HEK293 (cell line): ENCODE data around the gene ZNF524.

Experiments
- CTCF ChIA-PET: fragments of 350-600 bp; formaldehyde crosslinking; extraction: SDS; loops from one replicate; lab custom pipeline; 2021; ENCODE audit warnings: antibody characterized with exemption; lab: Yijun Ruan, JAX
- POLR2A ChIA-PET: fragments of 300-600 bp; formaldehyde crosslinking; extraction: SDS; loops from one replicate; lab custom pipeline; 2020; ENCODE audit warnings: antibody characterized with exemption, inconsistent platforms; lab: Yijun Ruan, JAX
- H3K27ac ChIP-seq: fragments of 200-500 bp; sonication (Bioruptor generic); 2 replicates; pipeline ENCODE4 v1.5.1; 2014; ENCODE audit warnings: low read depth, low read length, control low read depth, inconsistent platforms; ENCODE audit errors: extremely low read depth
- H3K36me3 ChIP-seq, 2 experiments: fragments of 200-500 bp in 1 of 2; sonication (Bioruptor generic) in 1 of 2; 1 replicate in 1 of 2; 2 replicates in 1 of 2; pipeline ENCODE4 v1.5.1; 2014 to 2017; ENCODE audit warnings: inconsistent platforms in 2 of 2, low read length in 2 of 2; ENCODE audit not compliant: control insufficient read depth in 2 of 2, insufficient read depth in 1 of 2
- H3K4me1 ChIP-seq: fragments of 200-500 bp; sonication (Bioruptor generic); 2 replicates; pipeline ENCODE4 v1.5.1; 2014; ENCODE audit warnings: mild to moderate bottlenecking, low read length, inconsistent platforms; ENCODE audit not compliant: control insufficient read depth, insufficient read depth
- H3K4me3 ChIP-seq: 2 replicates; pipeline ENCODE4 v1.5.1; 2011; ENCODE audit warnings: low read depth, mild to moderate bottlenecking, control low read depth, low read length, moderate library complexity
- H3K9me3 ChIP-seq: fragments of 200-500 bp; sonication (Bioruptor generic); 2 replicates; pipeline ENCODE4 v1.5.1; 2014; ENCODE audit warnings: low read depth, low read length, inconsistent platforms; ENCODE audit not compliant: control insufficient read depth, insufficient read depth
- GLIS2 ChIP-seq: fragments of 450-650 bp; formaldehyde crosslinking; IDR thresholded peaks from 2 replicates; pipeline ENCODE4 v1.5.1; 2016; ENCODE audit warnings: missing biosample characterization, missing genetic modification characterization
- OSR2 ChIP-seq: fragments of 450-650 bp; formaldehyde crosslinking; IDR thresholded peaks from 2 replicates; pipeline ENCODE4 v1.5.1; 2016; ENCODE audit warnings: missing biosample characterization, missing genetic modification characterization
- PRDM1 ChIP-seq: fragments of 450-650 bp; formaldehyde crosslinking; IDR thresholded peaks from 2 replicates; pipeline ENCODE4; 2016; ENCODE audit warnings: missing biosample characterization, missing genetic modification characterization
- RBAK ChIP-seq: fragments of 450-650 bp; formaldehyde crosslinking; IDR thresholded peaks from 2 replicates; pipeline ENCODE4 v1.5.1; 2016; ENCODE audit warnings: missing biosample characterization, missing genetic modification characterization
- WT1 ChIP-seq: fragments of 450-650 bp; formaldehyde crosslinking; IDR thresholded peaks from 2 replicates; pipeline ENCODE4 v1.5.1; 2016; ENCODE audit warnings: missing biosample characterization, missing genetic modification characterization
- ZFHX2 ChIP-seq: fragments of 450-650 bp; formaldehyde crosslinking; conservative IDR thresholded peaks from 2 replicates; pipeline ENCODE4 v1.5.1; 2016; ENCODE audit warnings: missing biosample characterization, missing genetic modification characterization
- ZFP3 ChIP-seq: fragments of 450-650 bp; formaldehyde crosslinking; IDR thresholded peaks from 2 replicates; pipeline ENCODE4 v1.5.1; 2016; ENCODE audit warnings: low read depth, missing biosample characterization, missing genetic modification characterization
- ZNF114 ChIP-seq: fragments of 450-650 bp; formaldehyde crosslinking; IDR thresholded peaks from 2 replicates; pipeline ENCODE4 v1.5.0; 2017; ENCODE audit warnings: missing biosample characterization, missing genetic modification characterization
- ZNF302 ChIP-seq: fragments of 450-650 bp; formaldehyde crosslinking; IDR thresholded peaks from 2 replicates; pipeline ENCODE4 v1.5.1; 2016; ENCODE audit warnings: missing biosample characterization, missing genetic modification characterization, low read depth
- ZNF311 ChIP-seq: fragments of 450-650 bp; formaldehyde crosslinking; IDR thresholded peaks from 2 replicates; pipeline ENCODE4 v1.5.1; 2017; ENCODE audit warnings: missing biosample characterization, missing genetic modification characterization, borderline replicate concordance
- ZNF366 ChIP-seq: fragments of 450-650 bp; formaldehyde crosslinking; conservative IDR thresholded peaks from 2 replicates; pipeline ENCODE4 v1.5.1; 2016; ENCODE audit warnings: missing biosample characterization, missing genetic modification characterization
- ZNF624 ChIP-seq: fragments of 450-650 bp; formaldehyde crosslinking; IDR thresholded peaks from 2 replicates; pipeline ENCODE4 v1.5.1; 2017; ENCODE audit warnings: missing biosample characterization, missing genetic modification characterization
- ZNF658 ChIP-seq: fragments of 450-650 bp; formaldehyde crosslinking; IDR thresholded peaks from 2 replicates; pipeline ENCODE4; 2016; ENCODE audit warnings: missing biosample characterization, missing genetic modification characterization
- ZNF792 ChIP-seq: fragments of 450-650 bp; formaldehyde crosslinking; IDR thresholded peaks from 2 replicates; pipeline ENCODE4 v1.5.1; 2016; ENCODE audit warnings: missing biosample characterization, missing genetic modification characterization
- ZNF830 ChIP-seq: fragments of 450-650 bp; IDR thresholded peaks from 2 replicates; pipeline ENCODE4 v1.5.0; 2018; ENCODE audit warnings: missing biosample characterization, missing genetic modification characterization, low read depth, mild to moderate bottlenecking, moderate library complexity
- ZNF843 ChIP-seq: fragments of 450-650 bp; formaldehyde crosslinking; IDR thresholded peaks from 2 replicates; pipeline ENCODE4 v1.5.1; 2016; ENCODE audit warnings: missing biosample characterization, missing genetic modification characterization
- TF ChIP-seq, protein P1 (sequence below): fragments of 450-650 bp; formaldehyde crosslinking; IDR thresholded peaks from 2 replicates; pipeline ENCODE4 v1.5.1; 2016; ENCODE audit warnings: missing biosample characterization, missing genetic modification characterization, low read depth
- TF ChIP-seq, protein P2 (sequence below): fragments of 450-650 bp; formaldehyde crosslinking; IDR thresholded peaks from 2 replicates; pipeline ENCODE4 v1.5.1; 2016; ENCODE audit warnings: missing biosample characterization, missing genetic modification characterization
- TF ChIP-seq, protein P3 (sequence below): sonication (generic); formaldehyde crosslinking; IDR thresholded peaks from 2 replicates; pipeline ENCODE4 v1.8.1; 2022; ENCODE audit warnings: mild to moderate bottlenecking, moderate library complexity, missing genetic modification reagents

Gene ZNF524

GRCh38 chr19:55615543-55616394 lies 15.7 kb downstream of the ZNF524 start:
- CTCF ChIA-PET: no interaction called here
- Histone ChIP-seq H3K4me1 (no peaks in the 10 kb centered on the region), H3K9me3 (no peaks in the 10 kb centered on the region), H3K36me3 (peaks cover 5 to 32% of the 10 kb centered on the region in 2 experiments; a peak in 2 of 3 replicates)
- TF ChIP-seq GLIS2 (tag by site-specific recombination): no peak
- no peak for TF ChIP-seq WT1 (tag by site-specific recombination)
- TF ChIP-seq OSR2 (tag by site-specific recombination): no peak
- TF ChIP-seq ZNF302 (tag by site-specific recombination): no peak
- TF ChIP-seq, protein P1, sequence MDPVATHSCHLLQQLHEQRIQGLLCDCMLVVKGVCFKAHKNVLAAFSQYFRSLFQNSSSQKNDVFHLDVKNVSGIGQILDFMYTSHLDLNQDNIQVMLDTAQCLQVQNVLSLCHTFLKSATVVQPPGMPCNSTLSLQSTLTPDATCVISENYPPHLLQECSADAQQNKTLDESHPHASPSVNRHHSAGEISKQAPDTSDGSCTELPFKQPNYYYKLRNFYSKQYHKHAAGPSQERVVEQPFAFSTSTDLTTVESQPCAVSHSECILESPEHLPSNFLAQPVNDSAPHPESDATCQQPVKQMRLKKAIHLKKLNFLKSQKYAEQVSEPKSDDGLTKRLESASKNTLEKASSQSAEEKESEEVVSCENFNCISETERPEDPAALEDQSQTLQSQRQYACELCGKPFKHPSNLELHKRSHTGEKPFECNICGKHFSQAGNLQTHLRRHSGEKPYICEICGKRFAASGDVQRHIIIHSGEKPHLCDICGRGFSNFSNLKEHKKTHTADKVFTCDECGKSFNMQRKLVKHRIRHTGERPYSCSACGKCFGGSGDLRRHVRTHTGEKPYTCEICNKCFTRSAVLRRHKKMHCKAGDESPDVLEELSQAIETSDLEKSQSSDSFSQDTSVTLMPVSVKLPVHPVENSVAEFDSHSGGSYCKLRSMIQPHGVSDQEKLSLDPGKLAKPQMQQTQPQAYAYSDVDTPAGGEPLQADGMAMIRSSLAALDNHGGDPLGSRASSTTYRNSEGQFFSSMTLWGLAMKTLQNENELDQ (tag by site-specific recombination): no peak
- no peak for TF ChIP-seq ZFP3
- TF ChIP-seq ZNF658 (tag by site-specific recombination): no peak
- no peak for TF ChIP-seq ZNF792
- TF ChIP-seq PRDM1 (tag by site-specific recombination): no peak
- no peak for TF ChIP-seq ZNF624 (tag by site-specific recombination)
- no peak for TF ChIP-seq ZNF311 (tag by site-specific recombination)
- TF ChIP-seq ZNF114: no peak
- TF ChIP-seq, protein P2, sequence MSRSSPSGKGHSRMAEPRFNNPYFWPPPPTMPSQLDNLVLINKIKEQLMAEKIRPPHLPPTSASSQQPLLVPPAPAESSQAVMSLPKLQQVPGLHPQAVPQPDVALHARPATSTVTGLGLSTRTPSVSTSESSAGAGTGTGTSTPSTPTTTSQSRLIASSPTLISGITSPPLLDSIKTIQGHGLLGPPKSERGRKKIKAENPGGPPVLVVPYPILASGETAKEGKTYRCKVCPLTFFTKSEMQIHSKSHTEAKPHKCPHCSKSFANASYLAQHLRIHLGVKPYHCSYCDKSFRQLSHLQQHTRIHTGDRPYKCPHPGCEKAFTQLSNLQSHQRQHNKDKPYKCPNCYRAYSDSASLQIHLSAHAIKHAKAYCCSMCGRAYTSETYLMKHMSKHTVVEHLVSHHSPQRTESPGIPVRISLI: no peak
- TF ChIP-seq, protein P3, sequence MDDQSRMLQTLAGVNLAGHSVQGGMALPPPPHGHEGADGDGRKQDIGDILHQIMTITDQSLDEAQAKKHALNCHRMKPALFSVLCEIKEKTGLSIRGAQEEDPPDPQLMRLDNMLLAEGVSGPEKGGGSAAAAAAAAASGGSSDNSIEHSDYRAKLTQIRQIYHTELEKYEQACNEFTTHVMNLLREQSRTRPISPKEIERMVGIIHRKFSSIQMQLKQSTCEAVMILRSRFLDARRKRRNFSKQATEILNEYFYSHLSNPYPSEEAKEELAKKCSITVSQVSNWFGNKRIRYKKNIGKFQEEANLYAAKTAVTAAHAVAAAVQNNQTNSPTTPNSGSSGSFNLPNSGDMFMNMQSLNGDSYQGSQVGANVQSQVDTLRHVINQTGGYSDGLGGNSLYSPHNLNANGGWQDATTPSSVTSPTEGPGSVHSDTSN: no peak
- no peak for TF ChIP-seq ZFHX2 (tag by site-specific recombination)
- no peak for TF ChIP-seq RBAK (tag by site-specific recombination)
- no peak for TF ChIP-seq ZNF830 (tag by site-specific recombination)
- no peak for TF ChIP-seq ZNF366 (tag by site-specific recombination)
- TF ChIP-seq, all 188 proteins: peak for 0
- POLR2A ChIA-PET: no interaction called here
- Histone ChIP-seq H3K27ac (no peak overlapping the region), H3K4me3 (no peak overlapping the region)

- Histone ChIP-seq H3K4me1 (no peaks in the 10 kb centered on the region), H3K4me3 (no peak overlapping the region), H3K9me3 (no peaks in the 10 kb centered on the region), H3K36me3 (peaks cover 5 to 32% of the 10 kb centered on the region in 2 experiments; a peak in 2 of 3 replicates), H3K27ac (no peak overlapping the region)
- ChIA-PET POLR2A (no interaction called here), CTCF (no interaction called here)
- TF ChIP-seq ZNF843 (tag by site-specific recombination): no peak
- TF ChIP-seq, protein P3: 0 out of 2 replicates have a peak, but pooled peaks have one; percentile 43
Observed at GRCh38 chr19:55616395-55616875, 16.3 kb downstream of the ZNF524 start.
